A673 (cell line): ENCODE measurements around the gene NXNL2. TPM values are rescaled to one million over a fixed set of nuclear protein-coding genes. Genes with fewer than 3 reads are reported as not detected.

Experiments
- BruUV-seq: library from RNA; stranded (reverse); fragments of 400-500 nt; replicated peaks from 2 replicates; lab custom pipeline; 2021; lab: Mats Ljungman, UMichigan
- CTCF ChIA-PET: fragments of 300-600 bp; sonication (Branson Sonifier 250); formaldehyde crosslinking; loops from one replicate; lab custom pipeline; 2022; ENCODE audit warnings: antibody characterized with exemption; lab: Charles Lee
- POLR2A ChIA-PET: fragments of 300-600 bp; sonication (Branson Sonifier 250); formaldehyde crosslinking; loops from one replicate; lab custom pipeline; 2022; ENCODE audit warnings: antibody characterized with exemption; ENCODE audit not compliant: low non-redundant PET; lab: Charles Lee
- DNase-seq: peaks from one replicate; pipeline ENCODE4 v3.0.0-alpha.2; 2015; ENCODE audit warnings: low spot score
- H3K27ac ChIP-seq: fragments of 200-600 bp; sonication (generic); 2 replicates; pipeline ENCODE4 v1.5.1; 2016; ENCODE audit warnings: mixed run types, low read depth, mild to moderate bottlenecking, mixed read lengths, antibody characterized with exemption, low read length; ENCODE audit not compliant: poor library complexity, severe bottlenecking
- H3K27me3 ChIP-seq: fragments of 200-600 bp; sonication (generic); replicated peaks from 2 replicates; pipeline ENCODE4 v1.6.1; 2017; ENCODE audit warnings: mixed run types, low read depth, mild to moderate bottlenecking, mixed read lengths, antibody characterized with exemption, low read length; ENCODE audit not compliant: insufficient read depth, poor library complexity
- H3K36me3 ChIP-seq: fragments of 200-600 bp; sonication (generic); 2 replicates; pipeline ENCODE4 v1.6.1; 2016; ENCODE audit warnings: mixed run types, mild to moderate bottlenecking, mixed read lengths, antibody characterized with exemption, low read length; ENCODE audit not compliant: insufficient read depth, poor library complexity, severe bottlenecking
- H3K4me1 ChIP-seq: fragments of 200-600 bp; sonication (generic); 2 replicates; pipeline ENCODE4 v1.6.1; 2017; ENCODE audit warnings: mixed run types, mild to moderate bottlenecking, mixed read lengths, antibody characterized with exemption, low read length; ENCODE audit not compliant: insufficient read depth, poor library complexity, severe bottlenecking
- H3K4me3 ChIP-seq: fragments of 200-600 bp; sonication (generic); 2 replicates; pipeline ENCODE4 v1.5.1; 2016; ENCODE audit warnings: low read depth, mixed run types, mild to moderate bottlenecking, mixed read lengths, low read length; ENCODE audit not compliant: poor library complexity, severe bottlenecking
- H3K9me3 ChIP-seq: fragments of 200-600 bp; sonication (generic); 2 replicates; pipeline ENCODE4 v1.6.1; 2016; ENCODE audit warnings: mixed run types, low read depth, mild to moderate bottlenecking, mixed read lengths, antibody characterized with exemption, low read length; ENCODE audit not compliant: poor library complexity, severe bottlenecking
- CTCF ChIP-seq: fragments of 300-800, 200-600 bp; sonication (generic); conservative IDR thresholded peaks from 2 replicates; pipeline ENCODE4 v1.5.1; 2017; ENCODE audit warnings: low read depth, mild to moderate bottlenecking, antibody characterized with exemption, low read length, moderate library complexity, mixed read lengths
- EZH2 ChIP-seq: fragments of 200-600 bp; sonication (generic); IDR thresholded peaks from 2 replicates; pipeline ENCODE4 v1.6.1; 2017; ENCODE audit warnings: borderline replicate concordance, low read depth, mild to moderate bottlenecking, mixed read lengths, antibody characterized with exemption, low read length; ENCODE audit not compliant: poor library complexity, severe bottlenecking
- intact Hi-C: fragments of 100-400 bp; cut with micrococcal nuclease; formaldehyde crosslinking; loops from one replicate; pipeline ENCODE4 v1.10.0; 2022; ENCODE audit not compliant: unreplicated experiment
- total RNA-seq: library from RNA; stranded (reverse); gene quantifications from 2 replicates; pipeline ENCODE4 v1.2.3, GENCODE V29; 2021

Gene NXNL2
- total RNA-seq, 1 experiment from 2014 or later = 1.3 TPM

- Histone ChIP-seq H3K9me3 (peaks cover 14% of the 10 kb centered on the region), H3K27ac (peak overlapping the region; percentile 3), H3K36me3 (no peaks in the 10 kb centered on the region), H3K27me3 (no peaks in the 10 kb centered on the region), H3K4me3 (no peak overlapping the region), H3K4me1 (peaks cover 21% of the 10 kb centered on the region)
- no TSS peak for BruUV-seq
- TF ChIP-seq EZH2 = no peak
- intact Hi-C loops = loop anchor here (10.0 kb wide), 1 partner anchor 632 kb away; a partner anchor contains a TSS
- DNase-seq = no peak
- CTCF ChIA-PET = no interaction called here
- POLR2A ChIA-PET = no interaction called here
Observed at GRCh38 chr9:88587182-88587581, 52.2 kb downstream of the NXNL2 start.

DNA sequence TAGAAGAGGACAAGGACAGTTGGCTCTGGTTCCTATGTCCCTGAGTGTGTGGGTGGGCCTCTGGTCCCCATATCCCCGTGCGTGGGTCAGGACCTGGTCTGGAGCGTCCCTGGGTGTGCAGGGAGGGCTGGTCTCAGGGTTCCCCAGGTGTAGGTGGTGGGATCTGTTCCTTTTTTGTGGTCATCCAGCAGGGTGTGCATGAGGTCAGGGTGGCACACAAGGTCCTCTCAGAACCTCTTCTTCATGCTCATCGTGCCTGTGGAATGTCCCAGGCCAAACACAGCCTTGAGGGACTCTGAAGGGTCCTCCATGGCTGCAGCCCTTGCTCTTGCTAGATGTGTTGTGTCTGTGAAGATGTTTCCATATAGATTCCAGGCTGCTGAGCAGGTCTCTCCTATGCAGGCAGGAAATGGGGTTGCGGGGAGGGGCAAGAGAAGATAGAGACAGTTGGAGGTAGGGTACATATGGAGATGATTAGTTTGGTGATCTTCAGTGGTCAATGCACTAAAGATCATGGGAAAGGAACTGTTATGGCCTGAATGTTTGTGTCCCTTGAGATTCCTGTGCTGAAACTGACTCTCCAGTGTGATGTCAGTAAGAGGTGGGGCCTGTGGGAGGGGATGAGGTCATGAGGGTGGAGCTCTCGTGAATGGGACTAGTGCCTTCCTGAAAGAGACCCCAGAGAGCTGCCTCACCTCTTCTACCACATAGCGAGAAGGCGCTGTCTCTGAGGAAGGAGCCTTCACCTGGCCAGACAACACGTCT lies 53.1 kb downstream of the NXNL2 start:
- ChIA-PET POLR2A (no interaction called here), CTCF (no interaction called here)
- Histone ChIP-seq H3K4me3 (no peak overlapping the region), H3K27me3 (no peaks in the 10 kb centered on the region), H3K4me1 (peaks cover 19% of the 10 kb centered on the region), H3K27ac (no peak overlapping the region), H3K36me3 (no peaks in the 10 kb centered on the region), H3K9me3 (peaks cover 12% of the 10 kb centered on the region)
- TF ChIP-seq CTCF (no peak), EZH2 (no peak)
- BruUV-seq = no TSS peak
- intact Hi-C loops = loop anchor here (10.0 kb wide), 1 partner anchor 633 kb away; a partner anchor contains a TSS
- no peak for DNase-seq

DNA sequence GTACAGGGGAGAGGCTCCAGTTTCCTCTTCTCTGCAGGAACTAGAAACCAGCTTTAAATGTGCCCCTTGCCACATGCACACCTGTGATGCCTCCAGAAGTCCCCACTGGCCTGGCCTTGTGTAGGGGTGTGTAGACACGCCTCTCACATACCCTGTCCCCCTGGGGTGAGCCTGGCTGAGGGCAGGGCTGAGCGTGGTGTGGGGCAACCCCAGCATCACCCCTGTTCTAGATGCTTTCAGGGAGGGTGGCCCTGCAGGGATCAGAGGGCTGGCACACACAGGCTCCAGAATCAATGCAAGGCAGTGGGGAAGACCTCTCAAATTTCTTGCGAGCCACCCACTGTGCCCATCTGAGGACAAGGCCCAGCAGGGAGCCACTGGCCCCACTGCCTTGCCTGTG lies 54.7 kb downstream of the NXNL2 start:
- TF ChIP-seq EZH2 = no peak
- no peak for TF ChIP-seq CTCF
- peaks cover 7% of the 10 kb centered on the region for H3K4me1 ChIP-seq
- no peaks in the 10 kb centered on the region for H3K36me3 ChIP-seq
- no peak overlapping the region for H3K27ac ChIP-seq
- POLR2A ChIA-PET = no interaction called here
- intact Hi-C loops = loop anchor here (10.0 kb wide), 3 partner anchors 155 to 695 kb away; a partner anchor contains a TSS
- no peak for DNase-seq
- CTCF ChIA-PET = interaction anchor here (0.6 kb wide), 1 partner anchor 698 kb away, joined by 7 read pairs; no protein-coding TSS in a partner anchor
- BruUV-seq = no TSS peak
- H3K4me3 ChIP-seq = no peak overlapping the region
- peaks cover 7% of the 10 kb centered on the region for H3K9me3 ChIP-seq
- H3K27me3 ChIP-seq = no peaks in the 10 kb centered on the region
